ENCODE data around the gene ZNF200. TPM values are rescaled to one million over a fixed set of nuclear protein-coding genes. Genes with fewer than 3 reads are reported as not detected.
"Not testable (repeated sequence)": the region's sequence is repeated elsewhere in the genome, so short reads cannot be mapped to it uniquely, and the experiment has no call there.

The ZNF200 gene
- total RNA-seq, 1 donor from 2014 or later = 5.0 TPM

GRCh38 chr16:3276679-3277078, 41.7 kb upstream of the ZNF200 start:
- Histone ChIP-seq H3K4me3 (ENCODE audit: low read depth, low read length) (no peak overlapping the region), H3K27me3 (ENCODE audit: control insufficient read depth, insufficient read depth, low read length) (no peaks in the 10 kb centered on the region), H3K36me3 (ENCODE audit: control insufficient read depth, insufficient read depth, low read length) (no peaks in the 10 kb centered on the region)
- TF ChIP-seq, protein P1, sequence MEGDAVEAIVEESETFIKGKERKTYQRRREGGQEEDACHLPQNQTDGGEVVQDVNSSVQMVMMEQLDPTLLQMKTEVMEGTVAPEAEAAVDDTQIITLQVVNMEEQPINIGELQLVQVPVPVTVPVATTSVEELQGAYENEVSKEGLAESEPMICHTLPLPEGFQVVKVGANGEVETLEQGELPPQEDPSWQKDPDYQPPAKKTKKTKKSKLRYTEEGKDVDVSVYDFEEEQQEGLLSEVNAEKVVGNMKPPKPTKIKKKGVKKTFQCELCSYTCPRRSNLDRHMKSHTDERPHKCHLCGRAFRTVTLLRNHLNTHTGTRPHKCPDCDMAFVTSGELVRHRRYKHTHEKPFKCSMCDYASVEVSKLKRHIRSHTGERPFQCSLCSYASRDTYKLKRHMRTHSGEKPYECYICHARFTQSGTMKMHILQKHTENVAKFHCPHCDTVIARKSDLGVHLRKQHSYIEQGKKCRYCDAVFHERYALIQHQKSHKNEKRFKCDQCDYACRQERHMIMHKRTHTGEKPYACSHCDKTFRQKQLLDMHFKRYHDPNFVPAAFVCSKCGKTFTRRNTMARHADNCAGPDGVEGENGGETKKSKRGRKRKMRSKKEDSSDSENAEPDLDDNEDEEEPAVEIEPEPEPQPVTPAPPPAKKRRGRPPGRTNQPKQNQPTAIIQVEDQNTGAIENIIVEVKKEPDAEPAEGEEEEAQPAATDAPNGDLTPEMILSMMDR (IDR thresholded peaks at IDR 0.05; ENCODE audit: insufficient read depth, low read length, poor library complexity, severe bottlenecking) = no peak
- DNase-seq (ENCODE audit: low read depth) = no peak

GRCh38 chr16:3274947-3275346, 40.0 kb upstream of the ZNF200 start:
- H3K4me3 ChIP-seq (ENCODE audit: low read depth, low read length) = no peak overlapping the region
- H3K36me3 ChIP-seq (ENCODE audit: control insufficient read depth, insufficient read depth, low read length) = no peaks in the 10 kb centered on the region
- DNase-seq (ENCODE audit: low read depth) = no peak
- H3K27me3 ChIP-seq (ENCODE audit: control insufficient read depth, insufficient read depth, low read length) = no peaks in the 10 kb centered on the region
- TF ChIP-seq, protein P1 (IDR thresholded peaks at IDR 0.05; ENCODE audit: insufficient read depth, low read length, poor library complexity, severe bottlenecking) = no peak

DNA sequence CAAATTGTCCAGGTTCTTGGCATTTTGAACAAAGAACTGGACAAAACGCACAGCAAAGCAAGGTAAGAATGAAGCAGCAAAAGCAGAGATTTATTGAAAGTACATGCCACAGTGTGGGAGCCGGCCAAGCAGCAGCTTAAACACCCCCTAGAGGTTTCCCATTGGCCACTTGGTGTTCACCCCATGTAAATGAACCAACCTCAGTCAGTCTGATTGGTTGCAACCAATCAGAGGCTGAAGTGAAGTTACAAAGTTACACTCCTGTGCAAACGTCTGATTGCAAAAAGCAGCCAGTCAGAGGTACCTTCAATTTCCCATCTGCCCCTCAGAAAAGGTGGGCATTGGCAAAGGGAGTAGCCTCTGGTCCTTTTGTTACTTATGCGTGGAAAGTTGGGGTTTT, 39.5 kb upstream of the ZNF200 start:
- Histone ChIP-seq H3K4me3 (ENCODE audit: low read depth, low read length) (no peak overlapping the region), H3K27me3 (ENCODE audit: control insufficient read depth, insufficient read depth, low read length) (no peaks in the 10 kb centered on the region), H3K36me3 (ENCODE audit: control insufficient read depth, insufficient read depth, low read length) (no peaks in the 10 kb centered on the region)
- DNase-seq (ENCODE audit: low read depth) = no peak
- TF ChIP-seq, protein P1 (IDR thresholded peaks at IDR 0.05; ENCODE audit: insufficient read depth, low read length, poor library complexity, severe bottlenecking) = no peak

DNA sequence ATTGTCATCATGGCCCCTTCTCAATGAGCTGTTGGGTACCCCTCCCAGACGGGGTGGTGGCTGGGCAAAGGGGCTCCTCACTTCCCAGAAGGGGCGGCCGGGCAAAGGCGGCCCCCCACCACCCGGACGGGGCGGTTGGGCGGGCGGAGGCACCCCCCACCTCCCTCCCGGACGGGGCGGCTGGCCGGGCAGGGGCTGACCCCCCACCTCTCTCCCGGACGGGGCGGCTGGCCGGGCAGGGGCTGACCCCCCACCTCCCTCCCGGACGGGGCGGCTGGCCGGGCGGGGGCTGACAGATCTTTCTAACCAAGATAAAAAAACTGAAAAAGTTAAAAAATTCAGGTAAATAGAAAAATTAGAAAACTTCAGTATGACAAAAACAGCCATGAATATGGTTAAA, 36.3 kb upstream of the ZNF200 start:
- DNase-seq (ENCODE audit: low read depth); H3K27me3 ChIP-seq (ENCODE audit: control insufficient read depth, insufficient read depth, low read length); H3K36me3 ChIP-seq (ENCODE audit: control insufficient read depth, insufficient read depth, low read length); H3K4me3 ChIP-seq (ENCODE audit: low read depth, low read length): not testable (repeated sequence)

DNA sequence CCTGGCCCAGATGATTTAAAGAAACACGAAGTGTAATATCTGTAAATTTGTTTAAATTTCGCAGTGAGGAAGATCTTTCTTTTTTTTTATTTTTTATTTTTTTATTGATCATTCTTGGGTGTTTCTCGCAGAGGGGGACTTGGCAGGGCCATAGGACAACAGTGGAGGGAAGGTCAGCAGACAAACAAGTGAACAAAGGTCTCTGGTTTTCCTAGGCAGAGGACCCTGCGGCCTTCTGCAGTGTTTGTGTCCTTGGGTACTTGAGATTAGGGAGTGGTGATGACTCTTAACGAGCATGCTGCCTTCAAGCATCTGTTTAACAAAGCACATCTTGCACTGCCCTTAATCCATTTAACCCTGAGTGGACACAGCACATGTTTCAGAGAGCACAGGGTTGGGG, 35.8 kb upstream of the ZNF200 start:
- DNase-seq (ENCODE audit: low read depth); H3K4me3 ChIP-seq (ENCODE audit: low read depth, low read length); H3K36me3 ChIP-seq (ENCODE audit: control insufficient read depth, insufficient read depth, low read length); H3K27me3 ChIP-seq (ENCODE audit: control insufficient read depth, insufficient read depth, low read length): not testable (repeated sequence)

DNA sequence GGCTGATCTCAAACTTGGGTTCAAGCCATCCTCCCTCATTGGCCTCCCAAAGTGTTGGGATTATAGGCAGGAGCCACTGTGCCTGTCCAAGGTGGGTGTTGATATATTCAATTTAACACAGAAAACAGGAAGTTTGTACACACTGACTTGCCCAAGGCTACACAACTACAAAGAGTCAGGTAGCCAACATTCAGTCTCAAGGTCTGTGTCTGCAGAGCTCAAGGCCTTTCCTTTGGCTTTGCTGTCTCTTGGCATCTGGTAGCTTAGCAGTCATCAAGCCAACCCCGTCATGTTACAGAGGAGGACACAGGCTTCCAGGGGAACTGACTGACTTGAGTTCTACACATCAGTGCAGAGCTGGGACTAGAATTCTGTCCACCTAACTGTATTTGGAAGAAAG, 33.3 kb upstream of the ZNF200 start:
- Histone ChIP-seq H3K4me3 (ENCODE audit: low read depth, low read length) (no peak overlapping the region), H3K36me3 (ENCODE audit: control insufficient read depth, insufficient read depth, low read length) (no peaks in the 10 kb centered on the region), H3K27me3 (ENCODE audit: control insufficient read depth, insufficient read depth, low read length) (no peaks in the 10 kb centered on the region)
- TF ChIP-seq, protein P1 (IDR thresholded peaks at IDR 0.05; ENCODE audit: insufficient read depth, low read length, poor library complexity, severe bottlenecking) = no peak
- DNase-seq (ENCODE audit: low read depth) = no peak

DNA sequence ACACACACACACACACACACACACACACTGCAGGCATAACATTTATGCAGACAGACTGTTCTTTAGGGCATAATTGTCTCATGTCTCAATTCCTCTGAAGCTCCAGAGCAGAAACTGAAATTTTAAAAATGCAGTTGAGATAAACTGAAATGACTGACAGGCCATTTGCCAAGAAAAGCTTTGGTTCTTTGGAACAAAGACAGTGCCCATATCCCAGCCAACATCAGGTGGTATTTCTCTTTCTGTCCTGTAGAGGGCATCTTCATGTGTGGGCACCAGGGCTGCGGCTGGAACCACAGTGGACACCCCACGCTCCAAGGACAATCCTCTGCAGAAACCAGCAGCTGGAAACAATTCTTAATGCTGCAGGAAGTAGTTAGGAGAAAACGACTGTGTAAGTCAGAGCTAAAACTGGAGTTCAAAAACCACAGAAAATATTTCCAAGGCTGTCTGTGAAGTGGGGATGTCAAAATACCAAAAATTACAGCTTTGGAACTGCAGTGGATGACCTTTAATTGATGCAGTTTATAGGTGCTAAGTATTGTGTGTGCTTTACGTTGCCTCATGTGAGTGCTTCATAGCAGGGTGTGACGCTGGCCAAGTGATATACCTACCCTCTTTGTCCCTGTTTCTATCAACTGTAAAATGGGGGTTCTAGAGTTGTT, 32.0 kb upstream of the ZNF200 start:
- DNase-seq (ENCODE audit: low read depth) = no peak
- Histone ChIP-seq H3K4me3 (ENCODE audit: low read depth, low read length) (no peak overlapping the region), H3K36me3 (ENCODE audit: control insufficient read depth, insufficient read depth, low read length) (no peaks in the 10 kb centered on the region), H3K27me3 (ENCODE audit: control insufficient read depth, insufficient read depth, low read length) (no peaks in the 10 kb centered on the region)
- TF ChIP-seq, protein P1 (IDR thresholded peaks at IDR 0.05; ENCODE audit: insufficient read depth, low read length, poor library complexity, severe bottlenecking) = peak; percentile 26
